ENCODE data around the gene ABCC4.

DNA sequence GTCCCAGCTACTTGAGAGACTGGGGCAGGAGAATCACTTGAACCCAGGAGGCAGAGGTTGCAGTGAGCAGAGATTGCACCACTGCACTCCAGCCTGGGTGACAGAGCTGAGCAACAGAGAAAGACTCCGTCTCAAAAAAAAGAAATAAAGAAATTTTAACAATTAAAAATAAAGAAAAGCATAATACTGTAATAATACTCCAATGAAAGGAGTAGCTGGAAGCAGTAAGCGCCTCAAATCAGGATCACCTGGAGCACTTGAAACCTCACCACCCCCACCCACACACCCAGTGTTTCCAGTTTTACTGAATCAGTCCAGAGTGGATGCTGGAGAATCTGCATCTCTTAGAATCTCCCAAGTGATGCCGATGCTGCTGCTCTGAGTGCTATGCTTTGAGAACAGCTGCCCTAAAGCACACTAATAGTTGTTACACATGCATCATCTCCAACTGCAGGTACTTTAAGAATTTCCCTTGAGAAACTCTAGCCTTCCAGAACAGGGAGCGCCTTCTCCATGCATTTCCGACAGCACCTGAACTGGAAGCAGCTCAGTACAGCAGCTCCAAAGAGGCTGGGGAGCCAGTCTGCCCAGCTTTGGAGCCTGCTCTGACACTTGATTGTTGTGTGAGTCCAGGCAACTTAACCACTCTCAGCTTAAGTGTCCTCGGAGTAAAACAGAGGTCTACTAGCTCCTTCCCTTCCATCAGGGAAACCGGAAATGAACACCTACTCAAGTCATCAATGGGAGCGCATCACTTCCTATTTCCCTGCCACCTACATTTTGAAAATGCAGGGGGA lies 2.9 kb downstream of the ABCC4 start:
- TF ChIP-seq, protein P1, sequence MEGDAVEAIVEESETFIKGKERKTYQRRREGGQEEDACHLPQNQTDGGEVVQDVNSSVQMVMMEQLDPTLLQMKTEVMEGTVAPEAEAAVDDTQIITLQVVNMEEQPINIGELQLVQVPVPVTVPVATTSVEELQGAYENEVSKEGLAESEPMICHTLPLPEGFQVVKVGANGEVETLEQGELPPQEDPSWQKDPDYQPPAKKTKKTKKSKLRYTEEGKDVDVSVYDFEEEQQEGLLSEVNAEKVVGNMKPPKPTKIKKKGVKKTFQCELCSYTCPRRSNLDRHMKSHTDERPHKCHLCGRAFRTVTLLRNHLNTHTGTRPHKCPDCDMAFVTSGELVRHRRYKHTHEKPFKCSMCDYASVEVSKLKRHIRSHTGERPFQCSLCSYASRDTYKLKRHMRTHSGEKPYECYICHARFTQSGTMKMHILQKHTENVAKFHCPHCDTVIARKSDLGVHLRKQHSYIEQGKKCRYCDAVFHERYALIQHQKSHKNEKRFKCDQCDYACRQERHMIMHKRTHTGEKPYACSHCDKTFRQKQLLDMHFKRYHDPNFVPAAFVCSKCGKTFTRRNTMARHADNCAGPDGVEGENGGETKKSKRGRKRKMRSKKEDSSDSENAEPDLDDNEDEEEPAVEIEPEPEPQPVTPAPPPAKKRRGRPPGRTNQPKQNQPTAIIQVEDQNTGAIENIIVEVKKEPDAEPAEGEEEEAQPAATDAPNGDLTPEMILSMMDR (IDR thresholded peaks at IDR 0.05; ENCODE audit: low read depth, low read length, missing input control), result no peak
- no peak for TF ChIP-seq HNF4G (IDR thresholded peaks at IDR 0.05)
- no peak for TF ChIP-seq GABPA (IDR thresholded peaks at IDR 0.05 in 1 of 2, conservative IDR thresholded peaks at IDR 0.05 in 1 of 2)
